GM21723 (cell line): ENCODE measurements around the gene SP100.
"Not testable (repeated sequence)": the region's sequence is repeated elsewhere in the genome, so short reads cannot be mapped to it uniquely, and the experiment has no call there.

Experiments used
- ATAC-seq: cut with Tn5 transposase; IDR thresholded peaks from one replicate; pipeline ENCODE4 v1.9.1; 2021; ENCODE audit warnings: mild to moderate bottlenecking, moderate library complexity; ENCODE audit not compliant: unreplicated experiment

SP100 gene

GRCh38 chr2:230418341-230419016, 2.5 kb downstream of the SP100 start:
- ATAC-seq = no peak

GRCh38 chr2:230419181-230419580, 3.2 kb downstream of the SP100 start:
- no peak for ATAC-seq

- ATAC-seq = no peak
These were observed 6.1 kb downstream of the SP100 start for GRCh38 chr2:230422149-230422548.

- no peak for ATAC-seq
These were observed 8.0 kb downstream of the SP100 start for GRCh38 chr2:230423851-230424458.

- ATAC-seq = no peak
These were observed 9.4 kb downstream of the SP100 start for GRCh38 chr2:230425377-230425776.

GRCh38 chr2:230429513-230429912, 13.5 kb downstream of the SP100 start:
- no peak for ATAC-seq

GRCh38 chr2:230430957-230431910, 15.2 kb downstream of the SP100 start:
- no peak for ATAC-seq

GRCh38 chr2:230434677-230435324, 18.8 kb downstream of the SP100 start:
- no peak for ATAC-seq

GRCh38 chr2:230435431-230435830, 19.4 kb downstream of the SP100 start:
- no peak for ATAC-seq

- ATAC-seq = not testable (repeated sequence)
These were observed 23.1 kb downstream of the SP100 start for GRCh38 chr2:230439121-230439520.

GRCh38 chr2:230439590-230439989, 23.6 kb downstream of the SP100 start:
- no peak for ATAC-seq

- ATAC-seq = peak; percentile 53
These were observed 25.4 kb downstream of the SP100 start for GRCh38 chr2:230441227-230441897.

GRCh38 chr2:230443541-230443940, 27.5 kb downstream of the SP100 start:
- no peak for ATAC-seq

- ATAC-seq = no peak
These were observed 28.8 kb downstream of the SP100 start for GRCh38 chr2:230444832-230445231.

- no peak for ATAC-seq
These were observed 31.0 kb downstream of the SP100 start for GRCh38 chr2:230447036-230447435.

- ATAC-seq = peak; percentile 79
These were observed 31.8 kb downstream of the SP100 start for GRCh38 chr2:230447455-230448451.

GRCh38 chr2:230449901-230450467, 34.0 kb downstream of the SP100 start:
- no peak for ATAC-seq

- no peak for ATAC-seq
These were observed 37.0 kb downstream of the SP100 start for GRCh38 chr2:230453006-230453405.
